GM19395 (cell line): Measurements from ENCODE around the gene TNFRSF8.

Experiments
- ATAC-seq: cut with Tn5 transposase; IDR thresholded peaks from one replicate; pipeline ENCODE4 v1.9.1; 2021; ENCODE audit warnings: mild to moderate bottlenecking, moderate library complexity; ENCODE audit not compliant: unreplicated experiment

The TNFRSF8 gene

DNA sequence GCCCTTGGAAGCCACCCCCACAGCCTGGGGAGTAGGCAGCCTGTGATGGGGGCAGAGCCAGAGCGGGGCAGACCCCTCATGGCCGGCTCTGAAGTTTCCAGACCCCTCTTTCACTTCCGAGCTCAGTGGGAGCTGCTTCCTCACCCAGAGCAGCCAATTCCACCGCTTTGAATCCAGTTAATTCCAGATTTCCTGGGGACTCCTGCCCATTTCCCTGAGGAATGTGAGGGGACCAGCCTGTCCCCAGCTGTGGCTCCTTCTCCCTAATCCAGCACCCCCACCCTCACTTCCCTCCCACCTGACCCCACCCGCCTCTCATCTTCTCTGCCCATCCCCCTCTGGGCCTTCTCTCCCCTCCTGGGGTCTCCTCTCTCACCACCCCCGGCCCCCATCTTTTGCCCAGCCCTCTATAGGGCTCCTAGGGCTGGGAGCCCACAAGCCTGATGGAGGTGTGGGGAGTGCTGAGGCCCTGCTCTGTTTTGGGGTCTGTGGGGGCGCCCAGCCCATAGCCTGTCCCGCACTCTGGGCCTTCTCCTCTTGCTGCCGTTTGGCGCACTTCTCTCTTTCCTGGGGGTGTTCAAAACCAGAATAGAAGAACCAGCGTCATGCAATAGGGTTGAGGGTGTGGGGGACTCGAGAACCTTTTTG, 77.5 kb downstream of the TNFRSF8 start:
- no peak for ATAC-seq

DNA sequence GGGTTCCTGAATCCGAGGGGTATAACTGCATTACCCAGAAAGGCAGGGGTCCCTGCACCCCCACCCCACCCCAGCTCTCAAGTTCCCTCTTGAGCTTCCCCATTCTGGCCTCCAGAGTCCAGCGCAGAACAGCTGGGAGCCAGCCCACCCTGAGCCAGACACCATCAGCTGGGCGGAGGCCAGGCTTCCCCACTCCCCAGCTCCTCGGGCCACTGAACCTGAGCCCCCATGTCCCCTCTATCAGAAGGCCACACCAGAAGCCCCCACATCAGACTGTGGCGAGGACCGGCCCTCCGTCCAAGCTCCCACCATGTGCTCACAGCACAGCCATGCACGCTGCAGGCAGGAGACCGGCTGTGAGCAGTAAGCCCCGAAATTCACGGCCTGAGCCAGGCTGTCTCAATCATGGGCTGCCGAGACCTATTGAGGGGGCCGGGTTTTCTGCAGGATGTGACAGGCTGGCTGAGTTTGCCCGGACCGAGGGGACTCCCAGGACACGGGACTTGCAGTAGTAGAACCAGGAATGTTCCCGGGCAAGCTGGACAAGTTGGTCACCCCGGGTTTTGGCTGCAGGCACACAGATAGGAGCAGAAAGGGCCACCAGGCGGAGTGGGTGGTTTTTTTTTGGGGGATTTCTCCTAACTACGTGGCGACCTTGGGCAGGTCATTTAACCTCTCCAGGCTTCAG, 78.2 kb downstream of the TNFRSF8 start:
- ATAC-seq: no peak

- ATAC-seq: no peak
These were observed 79.2 kb downstream of the TNFRSF8 start for GRCh38 chr1:12142141-12142823.

DNA sequence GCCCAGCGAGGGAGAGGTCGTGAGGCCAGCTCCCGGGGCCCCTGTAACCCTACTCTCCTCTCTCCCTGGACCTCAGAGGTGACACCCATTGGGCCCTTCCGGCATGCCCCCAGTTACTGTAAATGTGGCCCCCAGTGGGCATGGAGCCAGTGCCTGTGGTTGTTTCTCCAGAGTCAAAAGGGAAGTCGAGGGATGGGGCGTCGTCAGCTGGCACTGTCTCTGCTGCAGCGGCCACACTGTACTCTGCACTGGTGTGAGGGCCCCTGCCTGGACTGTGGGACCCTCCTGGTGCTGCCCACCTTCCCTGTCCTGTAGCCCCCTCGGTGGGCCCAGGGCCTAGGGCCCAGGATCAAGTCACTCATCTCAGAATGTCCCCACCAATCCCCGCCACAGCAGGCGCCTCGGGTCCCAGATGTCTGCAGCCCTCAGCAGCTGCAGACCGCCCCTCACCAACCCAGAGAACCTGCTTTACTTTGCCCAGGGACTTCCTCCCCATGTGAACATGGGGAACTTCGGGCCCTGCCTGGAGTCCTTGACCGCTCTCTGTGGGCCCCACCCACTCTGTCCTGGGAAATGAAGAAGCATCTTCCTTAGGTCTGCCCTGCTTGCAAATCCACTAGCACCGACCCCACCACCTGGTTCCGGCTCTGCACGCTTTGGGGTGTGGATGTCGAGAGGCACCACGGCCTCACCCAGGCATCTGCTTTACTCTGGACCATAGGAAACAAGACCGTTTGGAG, 80.0 kb downstream of the TNFRSF8 start:
- no peak for ATAC-seq

GRCh38 chr1:12143631-12144155, 80.6 kb downstream of the TNFRSF8 start:
- no peak for ATAC-seq

GRCh38 chr1:12144236-12144635, 81.1 kb downstream of the TNFRSF8 start:
- ATAC-seq: no peak

GRCh38 chr1:12144969-12145368, 81.9 kb downstream of the TNFRSF8 start:
- ATAC-seq: no peak

GRCh38 chr1:12145616-12146342, 82.7 kb downstream of the TNFRSF8 start:
- no peak for ATAC-seq

DNA sequence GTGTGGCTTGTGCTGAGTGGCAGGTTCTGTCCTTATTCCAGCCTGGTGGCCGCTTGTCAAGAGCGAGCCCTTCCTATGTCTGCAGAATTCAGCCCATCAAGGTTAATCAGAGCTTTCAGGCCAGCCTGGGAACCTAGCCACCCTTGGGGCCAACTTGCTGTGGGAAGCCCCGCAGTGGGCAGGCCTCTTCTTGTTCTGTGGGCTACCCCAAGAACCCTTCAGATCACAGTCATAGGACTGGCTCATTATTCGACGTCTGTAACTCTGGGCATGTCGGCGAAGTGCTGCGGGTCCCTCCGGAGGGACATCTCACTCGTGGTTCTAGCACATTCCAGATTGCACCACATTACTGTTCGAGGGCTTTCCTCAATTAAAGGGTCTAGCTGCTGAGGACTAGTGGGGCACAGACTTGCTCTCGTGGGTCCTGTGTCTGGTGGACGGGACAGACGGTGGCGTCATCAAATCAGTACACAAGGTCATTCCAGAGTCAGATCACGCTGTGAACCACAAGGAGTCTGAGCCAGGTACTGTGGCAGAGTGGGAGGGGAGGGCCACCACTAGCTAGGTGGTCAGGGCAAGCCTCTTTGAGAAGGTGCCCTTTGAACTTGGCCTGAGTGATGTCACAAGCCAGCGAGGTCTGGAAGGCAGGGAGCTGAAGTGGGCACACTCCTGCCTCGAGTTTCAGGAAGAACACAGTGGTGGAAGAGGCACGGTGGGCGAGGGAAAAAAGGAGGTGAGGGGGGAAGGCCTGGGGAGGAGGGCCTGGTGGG, 83.4 kb downstream of the TNFRSF8 start:
- no peak for ATAC-seq

DNA sequence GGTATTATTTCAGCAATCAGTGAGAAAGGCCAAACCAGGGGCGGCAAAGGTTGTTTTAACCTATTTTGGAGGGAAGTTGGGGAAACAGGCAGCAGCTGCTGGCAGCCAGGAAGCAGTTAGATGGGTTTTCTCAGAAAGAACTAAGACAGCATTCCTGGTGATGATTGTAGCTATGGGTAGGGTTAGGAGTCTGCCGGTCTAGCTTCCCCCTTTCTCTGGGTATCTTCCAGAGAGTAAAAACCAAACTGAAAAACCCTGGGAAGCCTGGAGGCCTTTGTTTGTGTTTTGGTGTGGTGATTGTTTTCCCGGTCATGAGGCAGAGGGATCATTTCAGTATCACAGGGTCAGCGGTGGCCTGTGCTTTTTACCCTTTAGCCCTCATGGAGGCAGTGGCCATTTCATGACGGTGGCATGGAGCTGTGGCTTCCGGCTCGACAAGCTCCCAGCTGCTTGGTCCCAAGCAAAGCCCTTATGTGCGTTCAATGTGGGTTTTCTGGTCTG, 84.1 kb downstream of the TNFRSF8 start:
- no peak for ATAC-seq

- no peak for ATAC-seq
These were observed 85.3 kb downstream of the TNFRSF8 start for GRCh38 chr1:12148160-12148957.

- ATAC-seq: no peak
These were observed 86.1 kb downstream of the TNFRSF8 start for GRCh38 chr1:12148958-12149790.

GRCh38 chr1:12149791-12150175, 86.7 kb downstream of the TNFRSF8 start:
- no peak for ATAC-seq

GRCh38 chr1:12150456-12151200, 87.5 kb downstream of the TNFRSF8 start:
- no peak for ATAC-seq

GRCh38 chr1:12151465-12151864, 88.4 kb downstream of the TNFRSF8 start:
- no peak for ATAC-seq

- ATAC-seq: peak; percentile 79
These were observed 89.2 kb downstream of the TNFRSF8 start for GRCh38 chr1:12152113-12152891.
